Mesenteric fat pad (tissue), 1 donor: ENCODE measurements around the gene SLCO4C1. TPM values are rescaled to one million over a fixed set of nuclear protein-coding genes. Genes with fewer than 3 reads are reported as not detected.

ENCODE experiments used
- total RNA-seq: library from RNA; stranded (reverse); fragmentation: NEBNext Ultra II Directional; extraction: Animal tissue kit (Norgen Biotek cat#: 25700); gene quantifications from one replicate; pipeline ENCODE4 v1.2.1, GENCODE V29; 2021
- donor health status: DM: yes; HTN: yes; CAD: no.

The SLCO4C1 gene
- total RNA-seq, 1 donor from 2014 or later, result 0.58 TPM

Other genes starting within 250 kb of the SLCO4C1 start
- gene SLCO6A1, start 202.7 kb upstream of the SLCO4C1 start, total RNA-seq, result not detected